Astrocyte of the spinal cord (primary cell): Measurements from ENCODE around the gene GMNN.
"Not testable (repeated sequence)": the region's sequence is repeated elsewhere in the genome, so short reads cannot be mapped to it uniquely, and the experiment has no call there.

Source experiments
- DNase-seq: peaks from one replicate; pipeline ENCODE4 v3.0.0; 2011; ENCODE audit warnings: low read depth, low spot score
- H3K4me3 ChIP-seq: 2 replicates; pipeline ENCODE4 v1.5.1; 2011; ENCODE audit warnings: low read depth, mild to moderate bottlenecking, low read length, moderate library complexity
- CTCF ChIP-seq: IDR thresholded peaks from 2 replicates; pipeline ENCODE4 v1.5.1; 2012; ENCODE audit warnings: low read depth, mild to moderate bottlenecking, low read length, inconsistent platforms
- in situ Hi-C: cut with HindIII; loops from 2 replicates; pipeline ENCODE4 v1.10.0; 2017; ENCODE audit warnings: low sequenced_read_pairs

Gene GMNN

DNA sequence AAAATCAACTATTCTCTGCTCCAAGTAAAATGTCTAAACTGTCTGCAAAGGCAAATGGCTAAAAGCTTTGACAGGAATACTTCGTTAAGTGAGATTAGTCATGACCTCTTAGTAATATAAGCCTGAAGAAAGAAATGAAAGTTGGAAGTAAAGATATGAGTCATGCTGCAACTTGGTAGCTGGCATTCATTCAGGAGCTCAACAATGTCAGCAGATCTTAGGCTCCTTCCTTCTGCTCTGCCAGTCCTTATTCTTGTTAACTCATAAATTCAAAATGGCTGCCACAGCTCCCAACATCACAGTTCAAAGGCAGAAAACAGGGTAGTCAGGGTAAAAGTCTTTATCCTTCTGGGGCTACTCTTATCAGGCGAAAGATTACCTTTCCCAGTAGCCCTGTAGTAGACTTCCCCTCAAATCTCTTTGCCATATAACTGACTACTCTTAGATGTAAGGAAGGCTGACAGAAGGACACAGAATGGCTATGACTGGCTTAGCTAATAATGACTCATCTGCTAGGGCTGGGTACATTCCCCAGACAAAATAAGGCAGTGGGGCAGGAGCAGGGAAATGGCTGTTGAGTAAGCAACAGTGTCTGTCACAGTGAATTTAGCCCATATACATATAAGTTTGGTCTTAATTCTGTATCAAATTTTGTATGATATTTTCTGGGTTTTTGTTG is 31.3 kb upstream of the GMNN start:
- H3K4me3 ChIP-seq = no peak overlapping the region
- in situ Hi-C loops = no loop called here
- DNase-seq = peak; percentile 96
- TF ChIP-seq CTCF = no peak

GRCh38 chr6:24743944-24744335 is 30.8 kb upstream of the GMNN start:
- in situ Hi-C loops = no loop called here
- TF ChIP-seq CTCF = no peak
- DNase-seq = no peak
- no peak overlapping the region for H3K4me3 ChIP-seq

DNA sequence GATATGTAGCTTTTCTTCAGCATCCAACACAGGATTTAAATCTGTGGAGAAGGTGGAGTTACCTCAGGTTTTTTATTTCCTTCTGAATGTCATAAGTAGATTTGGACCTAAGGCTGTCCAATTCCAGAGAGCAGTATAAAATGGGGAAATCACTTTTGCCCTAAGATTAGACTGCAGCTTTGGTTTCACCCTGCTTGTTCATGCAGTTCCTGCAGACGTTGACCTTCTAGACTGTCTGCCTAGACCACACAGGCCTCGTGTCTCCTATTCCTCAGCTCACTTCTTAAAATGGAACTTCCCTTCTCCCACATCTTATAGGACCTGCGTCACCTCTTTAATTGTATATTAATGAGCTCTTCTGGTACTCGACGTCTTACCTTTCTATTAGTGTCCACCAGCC is 29.8 kb upstream of the GMNN start:
- no peak overlapping the region for H3K4me3 ChIP-seq
- no peak for DNase-seq
- in situ Hi-C loops = no loop called here
- no peak for TF ChIP-seq CTCF

DNA sequence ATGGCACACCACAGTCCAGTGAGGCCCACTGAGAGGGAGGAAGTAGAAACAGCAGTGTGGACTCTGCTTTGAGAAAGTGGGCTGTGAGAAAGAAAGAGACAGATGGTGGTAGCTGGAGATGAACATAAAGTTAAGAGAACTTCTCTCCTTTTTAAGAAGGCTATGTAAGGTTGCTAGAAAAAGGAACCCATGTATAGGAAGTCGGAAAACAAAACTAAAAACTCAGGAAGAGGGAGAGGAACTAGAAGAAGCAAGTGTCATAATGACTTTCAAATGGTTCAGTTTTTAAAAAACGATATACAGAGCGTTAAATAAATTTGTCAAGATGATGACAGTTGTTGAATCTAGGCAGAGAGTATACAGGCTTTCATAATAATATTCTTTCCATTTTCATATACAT is 25.4 kb upstream of the GMNN start:
- in situ Hi-C loops = no loop called here
- DNase-seq = no peak
- no peak for TF ChIP-seq CTCF

GRCh38 chr6:24750878-24751277 is 23.9 kb upstream of the GMNN start:
- DNase-seq, H3K4me3 ChIP-seq, in situ Hi-C loops: not testable (repeated sequence)

More for the DNA sequence above, 25.4 kb upstream of the GMNN start:
- H3K4me3 ChIP-seq = no peak overlapping the region

DNA sequence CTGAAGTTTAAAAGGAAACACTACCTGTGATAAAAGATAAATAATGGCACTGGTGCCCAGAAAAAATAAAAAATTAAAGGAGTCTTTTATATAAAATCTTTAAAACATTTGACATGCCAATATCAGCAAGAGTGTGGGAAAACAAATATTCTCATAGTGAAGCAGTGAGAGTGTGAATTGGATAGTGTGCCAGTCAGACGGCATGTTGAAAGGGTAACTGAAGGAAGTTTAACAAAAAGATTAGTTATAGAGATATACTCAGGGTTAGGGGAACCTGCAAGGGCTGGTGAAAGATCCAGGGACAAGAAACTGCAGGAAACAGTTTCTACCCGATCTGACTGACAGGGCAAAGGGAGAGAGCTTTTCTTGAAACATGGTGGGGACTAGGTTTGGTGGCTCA is 22.2 kb upstream of the GMNN start:
- TF ChIP-seq CTCF = no peak
- in situ Hi-C loops = no loop called here
- no peak overlapping the region for H3K4me3 ChIP-seq
- no peak for DNase-seq

DNA sequence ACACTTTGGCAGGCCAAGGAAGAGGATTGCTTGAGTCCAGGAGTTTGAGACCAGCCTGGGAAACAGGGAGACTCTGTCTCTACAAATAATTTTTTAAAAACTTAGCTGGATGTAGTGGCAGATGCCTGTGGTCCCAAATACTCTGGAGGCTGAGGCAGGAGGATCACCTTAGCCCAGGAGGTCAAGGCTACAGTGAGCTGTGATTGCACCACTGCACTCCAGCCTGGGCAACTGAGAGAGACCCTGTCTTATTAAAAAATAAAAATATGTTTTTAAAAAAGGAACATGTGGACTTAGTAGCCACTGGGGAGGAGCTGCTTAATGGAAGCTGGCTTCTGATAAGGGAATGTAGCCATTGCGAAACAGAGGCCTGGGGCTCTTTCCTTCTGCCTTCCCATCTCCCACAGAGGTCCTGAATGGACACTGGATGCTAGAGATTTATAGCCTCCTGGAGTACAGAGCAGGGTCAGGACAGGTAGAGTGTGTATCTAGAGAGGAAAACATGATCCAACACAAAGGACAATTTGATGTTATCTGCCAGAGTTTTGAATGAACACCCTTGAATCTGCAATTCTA is 21.7 kb upstream of the GMNN start:
- no peak for DNase-seq
- no peak overlapping the region for H3K4me3 ChIP-seq
- no peak for TF ChIP-seq CTCF
- in situ Hi-C loops = no loop called here
